ENCODE data around the gene PIP5K1A. TPM values are rescaled to one million over a fixed set of nuclear protein-coding genes. Genes with fewer than 3 reads are reported as not detected.
A peak's percentile ranks its signal among the peaks of the same experiment; 100 is the strongest.

The PIP5K1A gene
- total RNA-seq, 8 experiments from 2014 or later, result 44.2 to 113 (median 62.5) TPM

DNA sequence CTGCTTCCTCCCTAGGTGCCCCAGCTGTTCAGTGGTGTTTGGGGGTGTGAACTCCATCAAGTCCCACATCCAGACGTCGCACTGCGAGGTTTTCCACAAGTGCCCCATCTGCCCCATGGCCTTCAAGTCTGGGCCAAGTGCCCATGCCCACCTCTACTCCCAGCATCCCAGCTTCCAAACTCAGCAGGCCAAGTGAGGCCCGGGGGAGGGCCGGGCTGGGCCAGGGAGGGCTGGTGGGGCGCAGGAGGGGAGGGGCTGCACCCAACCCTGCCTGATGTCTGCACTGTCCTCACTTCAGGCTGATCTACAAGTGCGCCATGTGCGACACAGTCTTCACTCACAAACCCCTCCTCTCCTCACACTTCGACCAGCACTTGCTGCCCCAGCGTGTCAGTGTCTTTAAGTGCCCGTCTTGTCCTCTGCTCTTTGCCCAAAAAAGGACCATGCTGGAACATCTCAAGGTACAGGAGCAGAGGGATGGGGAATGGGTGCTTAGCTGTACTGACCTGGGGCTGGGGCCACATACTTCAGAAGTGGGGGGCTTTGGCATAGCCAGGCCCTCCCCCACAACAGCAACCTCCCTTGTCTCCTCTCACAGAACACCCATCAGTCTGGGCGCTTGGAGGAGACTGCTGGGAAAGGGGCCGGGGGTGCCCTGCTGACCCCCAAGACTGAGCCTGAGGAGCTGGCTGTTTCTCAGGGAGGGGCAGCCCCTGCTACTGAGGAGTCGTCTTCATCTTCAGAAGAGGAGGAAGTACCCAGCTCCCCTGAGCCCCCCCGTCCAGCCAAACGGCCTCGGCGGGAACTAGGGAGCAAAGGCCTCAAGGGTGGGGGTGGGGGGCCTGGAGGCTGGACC lies 91.0 kb downstream of the PIP5K1A start:
- Histone ChIP-seq H3K4me3 (no peak overlapping the region), H3K27ac (no peak overlapping the region), H3K4me1 (replicated peaks in 1 of 2) (peaks cover 8 to 10% of the 10 kb centered on the region in 2 donors)
- ATAC-seq (replicated peaks in 6 of 8), result peak in 1 of 8 experiments; percentile 5
- 50 to 100% (median 100%) methylated on average over 1 to 2 of the region's 18 CpGs; no CpG with 5 or more reads in 7 of the 10 experiments for WGBS, 10 experiments
- in situ Hi-C loops (cut with MboI; ENCODE audit: low pct_unique_long_range_greater_than_20kb in 2 of 9, low sequenced_read_pairs in 9 of 9, unreplicated experiment in 9 of 9), result no loop called here

DNA sequence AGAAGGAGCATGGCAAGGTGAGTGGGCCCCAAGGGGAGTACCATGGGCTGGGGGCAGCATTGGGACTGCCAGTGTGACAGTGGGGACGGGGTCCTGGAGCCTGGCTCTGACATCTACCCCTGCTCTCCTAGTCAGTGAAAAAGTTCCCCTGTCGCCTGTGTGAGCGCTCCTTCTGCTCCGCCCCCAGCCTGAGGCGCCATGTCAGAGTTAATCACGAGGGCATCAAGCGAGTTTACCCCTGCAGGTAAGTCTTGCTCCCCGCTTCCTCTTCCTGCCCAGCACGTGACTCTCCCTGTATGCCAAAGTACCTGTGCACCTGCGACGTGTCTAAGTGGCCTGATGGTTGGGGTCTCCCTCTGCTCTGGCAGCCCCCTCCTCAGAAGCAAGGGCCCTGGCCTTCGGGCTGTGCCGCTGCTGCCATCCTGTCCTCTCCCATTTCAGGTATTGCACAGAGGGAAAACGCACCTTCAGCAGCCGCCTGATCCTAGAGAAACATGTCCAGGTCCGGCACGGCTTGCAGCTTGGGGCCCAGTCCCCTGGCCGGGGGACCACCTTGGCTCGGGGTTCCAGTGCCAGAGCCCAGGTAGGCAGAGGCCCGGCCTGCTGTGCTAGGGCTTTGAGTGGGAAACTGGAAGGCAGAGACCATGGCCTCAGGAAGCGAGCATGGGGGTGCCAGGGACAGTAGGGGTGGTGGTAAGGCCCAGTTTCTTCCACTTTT lies 91.8 kb downstream of the PIP5K1A start:
- WGBS, 10 experiments, result 92 to 100% (median 100%) methylated on average over 1 to 16 of the region's 21 CpGs; no CpG with 5 or more reads in 4 of the 10 experiments
- Histone ChIP-seq H3K4me1 (replicated peaks in 1 of 2) (peaks cover 16 to 17% of the 10 kb centered on the region in 2 donors), H3K27ac (no peak overlapping the region), H3K4me3 (no peak overlapping the region)
- no peak for ATAC-seq (replicated peaks in 6 of 8)
- in situ Hi-C loops (cut with MboI; ENCODE audit: low pct_unique_long_range_greater_than_20kb in 2 of 9, low sequenced_read_pairs in 9 of 9, unreplicated experiment in 9 of 9), result no loop called here

DNA sequence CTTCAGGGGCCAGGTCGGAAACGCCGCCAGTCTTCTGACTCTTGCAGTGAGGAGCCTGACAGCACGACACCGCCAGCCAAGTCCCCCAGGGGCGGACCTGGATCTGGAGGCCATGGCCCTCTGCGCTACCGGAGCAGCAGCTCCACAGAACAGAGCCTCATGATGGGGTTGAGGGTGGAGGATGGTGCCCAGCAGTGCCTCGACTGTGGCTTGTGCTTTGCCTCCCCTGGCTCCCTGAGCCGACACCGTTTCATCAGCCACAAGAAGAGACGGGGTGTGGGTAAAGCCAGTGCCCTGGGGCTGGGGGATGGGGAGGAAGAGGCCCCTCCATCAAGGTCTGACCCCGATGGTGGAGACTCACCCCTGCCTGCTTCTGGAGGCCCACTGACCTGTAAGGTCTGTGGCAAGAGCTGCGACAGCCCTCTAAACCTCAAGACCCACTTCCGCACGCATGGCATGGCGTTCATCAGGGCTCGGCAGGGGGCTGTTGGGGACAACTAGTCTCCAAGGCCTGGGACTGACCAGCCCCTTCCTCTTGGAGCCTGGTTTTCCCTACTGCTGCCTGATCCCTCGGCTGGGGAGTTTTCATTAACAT lies 92.5 kb downstream of the PIP5K1A start:
- Histone ChIP-seq H3K4me1 (replicated peaks in 1 of 2) (peaks cover 22 to 23% of the 10 kb centered on the region in 2 donors), H3K27ac (no peak overlapping the region), H3K4me3 (no peak overlapping the region)
- no peak for ATAC-seq (replicated peaks in 6 of 8)
- 40 to 100% (median 85%) methylated on average over 1 to 7 of the region's 19 CpGs; no CpG with 5 or more reads in 4 of the 10 experiments for WGBS, 10 experiments
- in situ Hi-C loops (cut with MboI; ENCODE audit: low pct_unique_long_range_greater_than_20kb in 2 of 9, low sequenced_read_pairs in 9 of 9, unreplicated experiment in 9 of 9), result no loop called here

DNA sequence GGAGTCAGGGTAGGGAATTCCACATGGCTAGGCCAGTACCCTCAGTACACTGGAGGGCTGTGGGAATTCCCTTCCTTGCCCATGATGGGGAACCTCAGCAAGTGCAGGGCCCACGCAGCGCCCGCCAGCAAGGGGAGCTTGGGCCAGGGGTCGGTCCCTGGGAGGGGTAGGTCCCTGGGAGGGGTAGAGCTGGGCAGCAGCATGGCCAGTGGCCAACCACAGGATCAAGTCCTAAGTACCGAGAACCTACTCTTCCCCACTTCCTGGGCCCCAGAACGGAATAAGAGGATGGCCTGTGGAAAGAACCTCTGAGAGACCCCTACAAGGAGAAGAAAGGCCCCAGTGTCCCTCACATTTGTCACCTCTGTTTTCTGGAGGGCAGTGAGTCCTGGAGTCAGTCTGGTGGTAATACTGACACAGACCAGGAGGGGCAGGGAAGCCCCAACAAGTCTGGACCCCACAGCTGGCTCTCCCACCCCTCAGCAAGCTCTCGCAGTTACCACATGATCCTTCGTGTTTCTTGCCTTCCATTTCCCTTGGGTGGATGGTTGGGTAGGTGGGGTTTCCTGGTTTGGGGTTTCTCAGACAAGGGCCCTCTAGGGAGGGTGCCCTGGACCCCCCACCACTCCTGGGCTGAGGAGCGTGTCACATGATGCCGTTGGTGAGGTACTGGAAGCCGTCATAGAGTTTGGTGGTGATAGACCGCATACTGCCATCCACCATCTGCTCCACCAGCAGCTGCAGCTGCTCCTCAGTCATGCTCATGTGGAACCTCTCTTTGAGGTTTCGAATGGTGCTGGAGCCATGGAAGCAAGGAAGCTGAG lies 94.1 kb downstream of the PIP5K1A start:
- ATAC-seq (replicated peaks in 6 of 8), result peak in 1 of 8 experiments; percentile 25
- in situ Hi-C loops (cut with MboI; ENCODE audit: low pct_unique_long_range_greater_than_20kb in 2 of 9, low sequenced_read_pairs in 9 of 9, unreplicated experiment in 9 of 9), result no loop called here
- WGBS, 10 experiments, result 87 to 100% (median 99%) methylated on average over 1 to 9 of the region's 13 CpGs; no CpG with 5 or more reads in 4 of the 10 experiments
- Histone ChIP-seq H3K27ac (no peak overlapping the region), H3K4me1 (replicated peaks in 1 of 2) (peaks cover 22 to 25% of the 10 kb centered on the region in 2 donors), H3K4me3 (no peak overlapping the region)

DNA sequence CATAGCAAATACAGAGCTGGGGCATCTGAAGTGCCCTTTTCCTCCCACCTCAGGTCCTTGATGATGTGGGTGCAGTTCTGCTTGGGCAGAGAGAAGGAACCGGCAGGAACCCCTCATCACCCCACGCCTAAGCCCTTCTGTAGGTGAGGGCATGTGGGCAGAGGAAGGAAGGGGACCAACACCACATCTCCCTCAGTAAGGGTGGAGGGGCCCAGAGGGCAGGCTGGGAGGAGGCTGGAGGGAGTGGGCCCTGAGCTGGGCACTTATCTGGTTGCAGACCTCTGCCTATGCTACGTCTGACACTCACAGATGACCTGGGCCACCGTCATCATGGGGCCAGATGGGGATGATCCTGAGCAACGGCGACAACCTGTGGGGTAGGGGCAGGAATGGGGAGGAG lies 94.7 kb downstream of the PIP5K1A start:
- Histone ChIP-seq H3K27ac (no peak overlapping the region), H3K4me3 (no peak overlapping the region), H3K4me1 (replicated peaks in 1 of 2) (peaks cover 22 to 25% of the 10 kb centered on the region in 2 donors)
- WGBS, 10 experiments, result 40 to 100% methylated on average over 1 of the region's 6 CpGs; no CpG with 5 or more reads in 8 of the 10 experiments
- ATAC-seq (replicated peaks in 6 of 8), result no peak
- in situ Hi-C loops (cut with MboI; ENCODE audit: low pct_unique_long_range_greater_than_20kb in 2 of 9, low sequenced_read_pairs in 9 of 9, unreplicated experiment in 9 of 9), result no loop called here

DNA sequence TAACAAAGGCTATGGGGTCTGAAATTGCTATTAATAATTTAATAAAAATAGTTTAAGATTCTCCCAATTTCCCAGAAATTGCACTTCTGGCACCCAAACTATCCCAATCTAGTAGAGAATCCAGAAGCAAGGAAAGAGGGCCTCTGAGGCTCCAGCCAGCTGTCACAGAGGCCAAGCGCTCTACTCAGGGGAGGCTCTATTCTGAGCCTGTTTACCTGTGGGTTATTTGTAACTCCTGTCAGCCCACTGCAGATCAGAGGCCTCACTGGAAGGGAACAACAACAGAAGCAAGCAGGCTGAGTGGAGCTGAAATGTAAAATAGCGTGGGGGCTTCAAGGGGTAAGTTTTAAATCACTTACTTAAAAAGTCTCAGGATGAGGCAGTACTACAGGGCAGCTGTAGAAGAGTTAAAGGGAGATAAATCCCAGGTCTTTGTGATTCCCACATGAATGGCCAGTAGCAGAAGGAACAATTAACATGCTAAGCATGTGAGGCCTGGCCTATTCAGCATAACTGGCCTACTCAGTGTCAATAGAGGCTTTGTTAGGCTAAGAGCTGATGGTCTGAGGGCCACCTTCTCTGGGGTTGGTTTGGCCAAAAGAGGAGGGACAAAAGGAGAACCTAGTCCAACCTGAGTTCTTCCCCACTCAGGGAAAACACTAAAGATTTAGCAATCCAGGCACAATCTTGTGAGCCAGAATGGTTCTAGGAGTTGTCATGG lies 96.5 kb downstream of the PIP5K1A start:
- Histone ChIP-seq H3K27ac (peak overlapping the region; percentile 53 to 60), H3K4me1 (replicated peaks in 1 of 2) (peaks cover 22 to 25% of the 10 kb centered on the region in 2 donors), H3K4me3 (no peak overlapping the region)
- in situ Hi-C loops (cut with MboI; ENCODE audit: low pct_unique_long_range_greater_than_20kb in 2 of 9, low sequenced_read_pairs in 9 of 9, unreplicated experiment in 9 of 9), result no loop called here
- peak in 5 of 8 experiments; percentile 80 to 83 (median 81) for ATAC-seq (replicated peaks in 6 of 8)
- whole genome bisulfite sequencing, 10 experiments, result 10 to 100% (median 25%) methylated on average over 1 to 2 of the region's 2 CpGs; no CpG with 5 or more reads in 3 of the 10 experiments

Other genes with a start within 250 kb of the PIP5K1A start
- 100 to 1,000 TPM in 4 of 8 experiments, 10 to 100 TPM in 4; 46.1 to 116 (median 96.6) TPM for gene CERS2, start 223.7 kb upstream of the PIP5K1A start, total RNA-seq
- gene ANXA9, start 216.3 kb upstream of the PIP5K1A start, total RNA-seq, result 1 to 10 TPM in 5 of 8 experiments, under 1 TPM in 3; 0.54 to 1.7 (median 1.3) TPM
- 10 to 100 TPM in 7 of 8 experiments, 1 to 10 TPM in 1; 7.5 to 22.7 (median 19.0) TPM for gene MINDY1, start 191.7 kb upstream of the PIP5K1A start, total RNA-seq
- gene PRUNE1, start 190.1 kb upstream of the PIP5K1A start, total RNA-seq, result 10 to 100 TPM; 10.5 to 30.2 (median 24.1) TPM
- gene BNIPL, start 162.0 kb upstream of the PIP5K1A start, total RNA-seq, result 1 to 10 TPM in 4 of 8 experiments, under 1 TPM in 4; 0.18 to 1.6 (median 1.1) TPM
- 10 to 100 TPM in 1 of 8 experiments, 1 to 10 TPM in 7; 3.9 to 10.3 (median 7.8) TPM for gene C1orf56, start 150.8 kb upstream of the PIP5K1A start, total RNA-seq
- gene CDC42SE1, start 138.9 kb upstream of the PIP5K1A start, total RNA-seq, result 10 to 100 TPM; 34.9 to 68.9 (median 52.4) TPM
- gene MLLT11, start 138.2 kb upstream of the PIP5K1A start, total RNA-seq, result 100 to 1,000 TPM in 4 of 8 experiments, 10 to 100 TPM in 2, 1 to 10 TPM in 2; 3.3 to 201 (median 110) TPM
- 10 to 100 TPM in 2 of 8 experiments, 1 to 10 TPM in 6; 4.2 to 20.5 (median 6.1) TPM for gene GABPB2, start 127.8 kb upstream of the PIP5K1A start, total RNA-seq
- gene SEMA6C, start 51.9 kb upstream of the PIP5K1A start, total RNA-seq, result 10 to 100 TPM in 5 of 8 experiments, 1 to 10 TPM in 3; 1.0 to 33.6 (median 15.4) TPM
- 1 to 10 TPM in 3 of 8 experiments, under 1 TPM in 5; 0.25 to 1.6 (median 0.55) TPM for gene TNFAIP8L2, start 41.9 kb upstream of the PIP5K1A start, total RNA-seq
- gene LYSMD1, start 32.6 kb upstream of the PIP5K1A start, total RNA-seq, result 10 to 100 TPM in 5 of 8 experiments, 1 to 10 TPM in 3; 4.4 to 31.2 (median 18.1) TPM
- 100 to 1,000 TPM in 2 of 8 experiments, 10 to 100 TPM in 6; 41.0 to 115 (median 77.1) TPM for gene SCNM1, start 32.4 kb upstream of the PIP5K1A start, total RNA-seq
- gene TMOD4, start 22.6 kb upstream of the PIP5K1A start, total RNA-seq, result 1 to 10 TPM in 3 of 8 experiments, under 1 TPM in 3, not detected in 2; 0.27 to 2.0 (median 0.96) TPM
- 100 to 1,000 TPM in 3 of 8 experiments, 10 to 100 TPM in 5; 34.2 to 146 (median 83.1) TPM for gene VPS72, start 8.4 kb upstream of the PIP5K1A start, total RNA-seq
- 100 to 1,000 TPM; 187 to 376 (median 247) TPM for gene PSMD4, start 56.2 kb downstream of the PIP5K1A start, total RNA-seq
- 10 to 100 TPM in 7 of 8 experiments, 1 to 10 TPM in 1; 8.9 to 33.2 (median 21.9) TPM for gene ZNF687, start 83.7 kb downstream of the PIP5K1A start, total RNA-seq
- 10 to 100 TPM; 45.0 to 64.7 (median 55.6) TPM for gene PI4KB, start 128.9 kb downstream of the PIP5K1A start, total RNA-seq
- gene RFX5, start 148.7 kb downstream of the PIP5K1A start, total RNA-seq, result 100 to 1,000 TPM in 1 of 8 experiments, 10 to 100 TPM in 7; 21.2 to 107 (median 37.7) TPM
- gene SELENBP1, start 174.2 kb downstream of the PIP5K1A start, total RNA-seq, result 100 to 1,000 TPM in 1 of 8 experiments, 10 to 100 TPM in 3, 1 to 10 TPM in 4; 1.4 to 135 (median 11.7) TPM
- 100 to 1,000 TPM; 299 to 475 (median 369) TPM for gene PSMB4, start 201.0 kb downstream of the PIP5K1A start, total RNA-seq

Data from motor neuron (in vitro differentiated cells).